Astrocyte (in vitro differentiated cells and primary cell): ENCODE measurements around the gene ARHGEF17. TPM values are rescaled to one million over a fixed set of nuclear protein-coding genes. Genes with fewer than 3 reads are reported as not detected.
A peak's percentile ranks its signal among the peaks of the same experiment; 100 is the strongest.

Source experiments
- DNase-seq: peaks from one replicate; pipeline ENCODE4 v3.0.0-alpha.2; 2010; ENCODE audit warnings: low read depth
- FAIRE-seq: peaks from 2 replicates; lab custom pipeline; 2011; peaks lifted over from hg19 to GRCh38; lab: Jason Lieb, UNC
- H2AFZ ChIP-seq: 2 replicates; pipeline ENCODE4 v1.6.0; 2012; ENCODE audit warnings: low read depth, low read length, inconsistent platforms
- H3K27ac ChIP-seq: 2 replicates; pipeline ENCODE4 v1.5.1; 2011; ENCODE audit warnings: low read depth, low read length, inconsistent platforms
- H3K27me3 ChIP-seq: 2 replicates; pipeline ENCODE4 v1.6.0; 2011; ENCODE audit warnings: low read length, inconsistent platforms; ENCODE audit not compliant: insufficient read depth
- H3K36me3 ChIP-seq: 2 replicates; pipeline ENCODE4 v1.5.1; 2011; ENCODE audit warnings: low read length, inconsistent platforms; ENCODE audit not compliant: insufficient read depth
- H3K4me1 ChIP-seq: 2 replicates; pipeline ENCODE4 v1.5.1; 2011; ENCODE audit warnings: low read length, inconsistent platforms; ENCODE audit not compliant: insufficient read depth
- H3K4me2 ChIP-seq: 2 replicates; pipeline ENCODE4 v1.6.0; 2012; ENCODE audit warnings: low read length, inconsistent platforms
- H3K4me3 ChIP-seq: 2 replicates; pipeline ENCODE4 v1.5.1; 2011; ENCODE audit warnings: low read depth, mild to moderate bottlenecking, low read length, inconsistent platforms; ENCODE audit not compliant: insufficient read depth
- H3K79me2 ChIP-seq: 2 replicates; pipeline ENCODE4 v1.6.0; 2012; ENCODE audit warnings: mild to moderate bottlenecking, low read length, inconsistent platforms; ENCODE audit not compliant: insufficient read depth
- H3K9ac ChIP-seq: 2 replicates; pipeline ENCODE4 v1.6.0; 2012; ENCODE audit warnings: mild to moderate bottlenecking, low read length, inconsistent platforms
- H3K9me3 ChIP-seq: 2 replicates; pipeline ENCODE4 v1.5.1; 2012; ENCODE audit warnings: low read depth, mild to moderate bottlenecking, low read length, inconsistent platforms; ENCODE audit not compliant: insufficient read depth
- H4K20me1 ChIP-seq: 2 replicates; pipeline ENCODE4 v1.6.0; 2012; ENCODE audit warnings: low read length, inconsistent platforms; ENCODE audit not compliant: insufficient read depth
- H3K27ac Mint-ChIP-seq: one replicate; pipeline ENCODE4 v1.8.0; 2021; ENCODE audit warnings: mild to moderate bottlenecking, mixed read lengths; ENCODE audit not compliant: unreplicated experiment
- H3K27me3 Mint-ChIP-seq: one replicate; pipeline ENCODE4 v1.8.0; 2021; ENCODE audit warnings: low read depth, mixed read lengths; ENCODE audit not compliant: unreplicated experiment
- H3K36me3 Mint-ChIP-seq: one replicate; pipeline ENCODE4 v1.8.0; 2021; ENCODE audit warnings: low read depth, mixed read lengths; ENCODE audit not compliant: unreplicated experiment
- H3K4me1 Mint-ChIP-seq: one replicate; pipeline ENCODE4 v1.8.0; 2021; ENCODE audit warnings: low read depth, mixed read lengths; ENCODE audit not compliant: unreplicated experiment
- H3K4me3 Mint-ChIP-seq: one replicate; pipeline ENCODE4 v1.8.0; 2021; ENCODE audit warnings: mild to moderate bottlenecking, moderate library complexity, mixed read lengths; ENCODE audit not compliant: unreplicated experiment
- H3K9me3 Mint-ChIP-seq: one replicate; pipeline ENCODE4 v1.8.0; 2021; ENCODE audit warnings: mild to moderate bottlenecking, mixed read lengths; ENCODE audit not compliant: unreplicated experiment
- CTCF ChIP-seq: IDR thresholded peaks from 2 replicates; pipeline ENCODE4 v1.5.1; 2011; ENCODE audit warnings: low read depth, mild to moderate bottlenecking, inconsistent platforms, low read length, moderate library complexity; ENCODE audit not compliant: insufficient read depth
- EZH2 ChIP-seq: IDR thresholded peaks from 2 replicates; pipeline ENCODE4 v1.6.1; 2012; ENCODE audit warnings: mild to moderate bottlenecking, low read length, inconsistent platforms; ENCODE audit not compliant: insufficient read depth
- total RNA-seq: library from RNA; stranded (reverse); gene quantifications from 2 replicates; pipeline ENCODE4 v1.2.1, GENCODE V29; 2021

The ARHGEF17 gene
- total RNA-seq, 1 donor from 2014 or later: 66.4 TPM

- no peaks in the 10 kb centered on the region for H3K27me3 ChIP-seq
- no peaks in the 10 kb centered on the region for H4K20me1 ChIP-seq
- Mint-ChIP-seq H3K36me3 (peaks cover 3% of the 10 kb centered on the region), H3K4me3 (no peak overlapping the region), H3K27ac (peak overlapping the region; percentile 75), H3K27me3 (peaks cover 41% of the 10 kb centered on the region), H3K9me3 (no peaks in the 10 kb centered on the region), H3K4me1 (peaks cover 5% of the 10 kb centered on the region)
- peak overlapping the region; percentile 20 for H3K9ac ChIP-seq
- peak overlapping the region; percentile 50 for H3K4me2 ChIP-seq
- DNase-seq (peak; percentile 53), FAIRE-seq (peak; percentile 74)
- peak overlapping the region; percentile 59 for H2AFZ ChIP-seq
- peak; percentile 98 for TF ChIP-seq CTCF
- no peak for TF ChIP-seq EZH2
- H3K4me3 ChIP-seq: no peak overlapping the region
- no peaks in the 10 kb centered on the region for H3K36me3 ChIP-seq
- H3K9me3 ChIP-seq: no peaks in the 10 kb centered on the region
- H3K4me1 ChIP-seq: peaks cover 12% of the 10 kb centered on the region
- H3K79me2 ChIP-seq: no peaks in the 10 kb centered on the region
- peak overlapping the region; percentile 33 for H3K27ac ChIP-seq
Measured at GRCh38 chr11:73295241-73295995, 12.7 kb upstream of the ARHGEF17 start.

- H3K27me3 Mint-ChIP-seq: peaks cover 42% of the 10 kb centered on the region
- no peak overlapping the region for H3K4me3 ChIP-seq
- H3K4me2 ChIP-seq: peak overlapping the region; percentile 10
- no peak overlapping the region for H3K27ac ChIP-seq
- H3K27me3 ChIP-seq: no peaks in the 10 kb centered on the region
- H3K27ac Mint-ChIP-seq: no peak overlapping the region
- H3K36me3 ChIP-seq: no peaks in the 10 kb centered on the region
- no peak overlapping the region for H3K4me3 Mint-ChIP-seq
- no peaks in the 10 kb centered on the region for H3K9me3 Mint-ChIP-seq
- TF ChIP-seq CTCF (no peak), EZH2 (no peak)
- H2AFZ ChIP-seq: no peak overlapping the region
- H3K4me1 Mint-ChIP-seq: peaks cover 5% of the 10 kb centered on the region
- H3K9ac ChIP-seq: no peak overlapping the region
- peaks cover 3% of the 10 kb centered on the region for H3K36me3 Mint-ChIP-seq
- no peaks in the 10 kb centered on the region for H3K9me3 ChIP-seq
- no peak for FAIRE-seq
- no peaks in the 10 kb centered on the region for H4K20me1 ChIP-seq
- peaks cover 12% of the 10 kb centered on the region for H3K4me1 ChIP-seq
- H3K79me2 ChIP-seq: no peaks in the 10 kb centered on the region
- no peak for DNase-seq
Measured at GRCh38 chr11:73295996-73296318, 12.1 kb upstream of the ARHGEF17 start.
